GM19452 (cell line): ENCODE results near the gene ATRIP.
"Not testable (repeated sequence)": the region's sequence is repeated elsewhere in the genome, so short reads cannot be mapped to it uniquely, and the experiment has no call there.

Experiments used
- ATAC-seq: cut with Tn5 transposase; IDR thresholded peaks from one replicate; pipeline ENCODE4 v1.9.1; 2021; ENCODE audit not compliant: unreplicated experiment

ATRIP gene

GRCh38 chr3:48435774-48436476, 10.6 kb upstream of the ATRIP start:
- ATAC-seq: no peak

DNA sequence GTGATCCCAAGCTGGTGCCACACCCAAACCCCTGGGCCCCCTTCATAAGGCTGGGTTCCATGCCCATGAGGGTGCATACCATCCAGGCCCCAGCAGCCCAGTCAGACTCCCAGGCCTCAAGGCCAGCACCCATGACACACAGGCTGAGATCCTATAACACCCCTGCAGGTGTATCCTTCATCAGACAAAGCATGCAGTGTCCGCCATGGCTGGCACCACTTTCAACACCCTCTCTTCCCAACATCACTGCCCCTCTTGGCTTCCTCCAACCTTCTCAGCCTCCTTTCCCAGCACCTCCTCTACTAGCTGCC, 10.1 kb upstream of the ATRIP start:
- ATAC-seq: no peak

GRCh38 chr3:48436855-48437254, 9.7 kb upstream of the ATRIP start:
- no peak for ATAC-seq

- ATAC-seq: no peak
Observed at GRCh38 chr3:48437812-48438211, 8.7 kb upstream of the ATRIP start.

DNA sequence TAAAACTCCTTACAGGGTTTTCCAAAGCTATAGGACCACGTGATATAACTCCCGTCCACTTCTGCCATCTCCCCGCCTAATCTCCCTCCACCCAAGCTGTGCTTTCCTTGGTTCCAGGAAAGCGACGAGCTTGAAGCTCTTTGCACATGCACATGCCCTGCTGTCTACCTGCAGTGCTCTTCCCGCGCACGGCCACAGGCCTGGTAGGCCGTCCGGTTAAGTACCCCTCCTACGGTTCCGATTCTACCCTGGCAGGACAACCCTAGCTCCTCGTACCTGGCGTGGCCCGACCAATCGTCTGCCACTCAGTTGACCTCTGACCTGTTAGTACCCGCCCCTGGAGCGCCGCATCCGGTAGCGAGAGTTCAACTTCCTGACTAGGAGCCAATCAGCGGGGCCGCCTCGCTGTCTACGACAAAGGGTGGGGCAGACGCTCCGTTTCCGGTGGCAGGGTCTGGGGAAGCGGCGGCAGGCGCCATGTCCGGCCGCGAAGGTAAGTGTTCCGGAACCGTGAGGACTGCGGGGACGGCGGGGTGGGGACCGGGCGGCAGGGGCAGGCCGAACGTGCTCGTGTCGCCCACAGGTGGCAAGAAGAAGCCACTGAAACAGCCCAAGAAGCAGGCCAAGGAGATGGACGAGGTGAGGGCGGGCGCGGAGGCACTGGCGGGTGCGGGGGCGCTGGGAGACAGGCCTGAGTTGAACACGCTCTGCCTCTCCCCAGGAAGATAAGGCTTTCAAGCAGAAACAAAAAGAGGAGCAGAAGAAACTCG, 6.5 kb upstream of the ATRIP start, which contains the start of the genes CCDC51 and TMA7:
Gene CCDC51, minus strand, starts transcription at position 300 of the 770 bp plus-strand sequence. CDS start 4,991 bp downstream, outside the sequence.
Gene TMA7, plus strand, starts transcription at position 438 of the 770 bp plus-strand sequence. Its CDS starts 40 bp downstream, at position 478.
- peak; percentile 94 for ATAC-seq

DNA sequence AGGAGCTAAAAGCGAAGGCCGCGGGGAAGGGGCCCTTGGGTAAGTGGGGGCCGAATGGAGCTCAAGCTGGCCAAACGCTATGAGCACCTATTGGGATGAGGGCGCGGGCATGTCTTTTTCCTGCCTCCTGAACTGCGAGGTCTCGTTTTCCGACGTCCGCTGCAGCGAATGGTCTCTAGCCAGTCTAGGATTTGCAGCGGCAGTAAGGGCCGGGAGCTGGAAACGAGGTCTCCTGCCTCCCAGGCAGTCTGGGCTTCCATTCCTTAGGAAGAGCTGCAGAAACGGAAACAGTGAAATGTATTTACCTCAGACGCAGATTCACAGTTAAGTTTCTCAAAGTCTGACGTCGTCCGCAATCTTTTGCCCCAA, 6.0 kb upstream of the ATRIP start:
- no peak for ATAC-seq

DNA sequence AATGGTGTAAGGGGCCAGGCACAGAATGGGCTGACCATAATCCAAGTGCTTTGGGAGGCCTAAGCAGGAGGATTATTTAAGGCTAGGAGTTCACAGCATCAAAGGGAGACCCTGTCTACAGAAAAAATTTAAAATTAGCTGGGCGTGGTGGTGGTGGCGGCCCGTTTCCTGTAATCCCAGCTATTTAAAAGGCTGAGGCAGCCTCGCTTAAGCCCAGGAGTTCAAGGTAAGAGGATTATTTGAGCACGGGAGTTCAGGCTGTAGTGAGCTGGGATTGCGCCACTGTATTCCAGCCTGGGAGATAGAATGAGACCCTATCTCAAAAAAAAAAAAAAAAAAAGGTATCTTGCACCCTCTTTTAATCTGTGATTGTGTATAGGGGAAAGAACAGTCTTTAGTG, 4.6 kb upstream of the ATRIP start:
- no peak for ATAC-seq

DNA sequence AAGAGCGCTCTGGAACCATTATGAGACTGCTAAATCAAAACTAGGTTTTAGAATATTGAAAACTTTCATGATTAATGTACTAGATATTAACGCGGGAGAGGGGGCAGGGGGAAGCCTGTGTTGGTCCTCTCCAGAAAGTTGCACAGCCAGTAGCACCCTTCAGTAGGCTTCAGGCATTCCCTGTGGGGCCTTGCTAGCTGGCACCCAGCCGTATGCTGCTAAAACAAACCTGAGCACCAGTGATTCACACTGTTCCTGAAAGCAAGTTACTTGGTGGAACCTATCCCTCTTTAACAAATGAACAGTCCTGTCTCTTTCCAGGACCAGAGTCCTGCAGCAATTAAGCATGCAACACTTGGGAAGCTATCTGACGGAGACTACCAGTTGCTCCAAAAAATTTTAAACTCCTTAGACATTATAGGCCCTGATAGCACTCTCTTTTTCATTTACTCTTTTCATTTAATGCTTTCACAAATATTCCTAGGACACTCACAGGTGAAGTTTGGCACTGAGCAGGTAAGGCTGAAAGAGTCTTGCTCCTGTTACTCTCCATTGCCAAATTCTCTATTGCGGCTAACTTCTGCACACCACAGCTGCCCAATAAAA, 1.2 kb upstream of the ATRIP start:
- ATAC-seq: no peak

GRCh38 chr3:48446043-48446424, 503 bp upstream of the ATRIP start:
- ATAC-seq: no peak

GRCh38 chr3:48451270-48451669, 4.7 kb downstream of the ATRIP start:
- no peak for ATAC-seq

DNA sequence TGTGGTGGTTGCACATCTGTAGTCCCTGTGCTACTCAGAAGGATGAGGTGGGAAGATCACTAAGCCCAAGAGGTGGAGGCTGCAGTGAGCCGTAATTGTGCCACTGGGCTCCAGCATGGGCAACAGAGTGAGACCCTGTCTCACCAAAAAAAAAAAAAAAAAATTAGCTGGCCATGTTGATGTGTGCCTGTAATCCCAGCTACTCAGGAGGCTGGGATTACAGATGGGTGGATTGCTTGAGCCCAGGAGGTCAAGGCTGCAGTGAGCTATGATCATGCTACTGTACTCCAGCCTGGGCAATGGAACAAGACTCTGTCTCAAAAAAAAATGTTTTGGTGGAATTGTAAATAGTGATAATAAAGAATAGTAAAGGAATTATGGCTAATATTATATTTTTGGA, 9.9 kb downstream of the ATRIP start:
- no peak for ATAC-seq

DNA sequence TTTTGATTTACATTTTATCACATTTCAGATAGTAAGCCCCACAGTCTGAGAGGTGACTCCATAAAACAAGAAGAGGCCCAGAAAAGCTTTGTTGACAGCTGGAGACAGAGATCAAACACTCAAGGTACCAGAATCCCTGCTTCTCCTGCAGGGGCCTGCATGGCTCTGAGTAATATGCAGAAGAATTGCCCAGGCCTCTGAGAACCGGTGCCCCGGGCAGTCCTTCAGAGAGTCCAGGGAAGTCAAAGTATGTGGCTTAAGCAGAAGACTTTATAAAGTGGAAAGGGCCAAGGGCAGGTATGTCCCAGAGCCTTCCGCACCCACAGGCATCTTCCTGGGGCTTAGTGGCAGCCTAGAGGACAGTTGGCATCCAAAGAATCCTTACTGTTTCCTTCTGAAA, 12.8 kb downstream of the ATRIP start:
- no peak for ATAC-seq

GRCh38 chr3:48459773-48460516, 13.4 kb downstream of the ATRIP start:
- no peak for ATAC-seq

- no peak for ATAC-seq
Observed at GRCh38 chr3:48460517-48460902, 14.0 kb downstream of the ATRIP start.

DNA sequence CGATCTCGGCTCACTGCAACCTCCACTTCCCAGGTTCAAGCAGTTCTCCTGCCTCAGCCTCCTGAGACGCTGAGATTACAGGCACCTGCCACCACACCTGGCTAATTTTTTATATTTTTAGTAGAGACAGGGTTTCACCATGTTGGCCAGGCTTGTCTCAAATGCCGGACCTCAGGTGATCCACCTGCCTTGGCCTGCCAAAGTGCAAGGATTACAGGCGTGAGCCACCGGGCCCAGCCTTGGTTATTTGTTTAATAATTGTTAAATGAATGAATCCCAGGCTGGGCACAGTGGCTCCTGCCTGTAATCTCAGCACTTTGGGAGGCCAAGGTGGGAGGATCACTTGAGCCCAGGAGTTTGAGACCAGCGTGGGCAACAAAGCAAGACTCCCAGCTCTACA, 15.2 kb downstream of the ATRIP start:
- not testable (repeated sequence) for ATAC-seq

GRCh38 chr3:48463703-48464102, 17.2 kb downstream of the ATRIP start:
- no peak for ATAC-seq

DNA sequence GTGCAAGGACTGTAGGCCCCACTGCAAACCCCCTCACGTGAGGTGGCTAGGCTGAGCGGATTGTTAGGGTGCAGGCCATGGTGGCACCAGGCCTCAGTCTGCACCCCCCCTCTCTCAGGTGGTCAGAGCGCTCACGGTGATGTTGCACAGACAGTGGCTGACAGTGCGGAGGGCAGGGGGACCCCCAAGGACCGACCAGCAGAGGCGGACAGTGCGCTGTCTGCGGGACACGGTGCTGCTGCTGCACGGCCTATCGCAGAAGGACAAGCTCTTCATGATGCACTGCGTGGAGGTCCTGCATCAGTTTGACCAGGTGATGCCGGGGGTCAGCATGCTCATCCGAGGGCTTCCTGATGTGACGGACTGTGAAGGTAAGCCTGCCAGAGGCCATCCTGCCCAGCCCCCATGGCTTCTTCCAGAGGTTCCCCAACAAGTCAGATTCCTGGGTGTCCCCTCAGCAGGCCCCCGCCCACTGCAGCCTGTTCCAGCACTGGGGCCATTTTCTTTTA, 18.2 kb downstream of the ATRIP start:
- ATAC-seq: no peak

DNA sequence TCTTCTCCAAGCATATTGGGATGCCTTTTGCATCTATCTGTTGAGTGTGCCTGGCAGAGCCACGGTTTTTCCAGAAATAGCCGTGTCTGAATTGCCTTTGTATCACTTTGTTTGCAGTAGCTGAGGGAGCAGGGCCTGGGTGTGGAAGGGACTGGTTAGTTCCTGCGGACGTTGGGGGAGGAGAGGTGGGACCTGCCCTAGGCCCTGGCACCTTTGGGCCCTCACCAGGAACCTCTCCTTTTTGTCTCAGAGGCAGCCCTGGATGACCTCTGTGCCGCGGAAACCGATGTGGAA, 18.6 kb downstream of the ATRIP start:
- no peak for ATAC-seq

GRCh38 chr3:48465531-48466378, 19.2 kb downstream of the ATRIP start:
- peak; percentile 82 for ATAC-seq

DNA sequence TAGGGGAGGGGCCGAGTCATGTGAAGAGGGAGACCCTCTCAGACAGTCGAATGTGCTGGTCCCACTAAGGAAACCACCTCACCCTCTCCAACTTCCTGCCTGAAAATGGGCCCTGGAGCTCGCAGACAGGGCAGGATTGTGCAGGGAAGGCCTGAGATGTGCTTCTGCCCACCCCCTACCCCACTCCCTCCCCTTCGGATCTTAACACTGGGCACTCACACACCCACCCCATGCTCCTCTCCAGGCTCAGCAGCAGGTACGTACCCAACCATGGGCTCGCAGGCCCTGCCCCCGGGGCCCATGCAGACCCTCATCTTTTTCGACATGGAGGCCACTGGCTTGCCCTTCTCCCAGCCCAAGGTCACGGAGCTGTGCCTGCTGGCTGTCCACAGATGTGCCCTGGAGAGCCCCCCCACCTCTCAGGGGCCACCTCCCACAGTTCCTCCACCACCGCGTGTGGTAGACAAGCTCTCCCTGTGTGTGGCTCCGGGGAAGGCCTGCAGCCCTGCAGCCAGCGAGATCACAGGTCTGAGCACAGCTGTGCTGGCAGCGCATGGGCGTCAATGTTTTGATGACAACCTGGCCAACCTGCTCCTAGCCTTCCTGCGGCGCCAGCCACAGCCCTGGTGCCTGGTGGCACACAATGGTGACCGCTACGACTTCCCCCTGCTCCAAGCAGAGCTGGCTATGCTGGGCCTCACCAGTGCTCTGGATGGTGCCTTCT, 20.0 kb downstream of the ATRIP start:
- peak; percentile 9 for ATAC-seq
